HG02973 (cell line): ENCODE measurements around the gene SMG5.
"Not testable (repeated sequence)": the region's sequence is repeated elsewhere in the genome, so short reads cannot be mapped to it uniquely, and the experiment has no call there.

Source experiments
- ATAC-seq: cut with Tn5 transposase; IDR thresholded peaks from one replicate; pipeline ENCODE4 v1.9.1; 2021; ENCODE audit warnings: moderate library complexity; ENCODE audit not compliant: unreplicated experiment

SMG5 gene

GRCh38 chr1:156282479-156283222, at the start of gene SMG5:
TSS of gene SMG5 (minus strand) at chr1:156282825. CDS start at chr1:156282680, 145 bp downstream.
- peak; percentile 70 for ATAC-seq

GRCh38 chr1:156323179-156323578, 40.6 kb upstream of the SMG5 start:
- ATAC-seq, result not testable (repeated sequence)

GRCh38 chr1:156320560-156320959, 37.9 kb upstream of the SMG5 start:
- ATAC-seq, result no peak

- ATAC-seq, result no peak
These were observed 37.0 kb upstream of the SMG5 start for GRCh38 chr1:156319664-156320063.

- ATAC-seq, result no peak
These were observed 34.3 kb upstream of the SMG5 start for GRCh38 chr1:156316909-156317308.

- ATAC-seq, result no peak
These were observed 28.3 kb upstream of the SMG5 start for GRCh38 chr1:156310962-156311361.

- no peak for ATAC-seq
These were observed 25.5 kb upstream of the SMG5 start for GRCh38 chr1:156308078-156308477.

- ATAC-seq, result no peak
These were observed 22.6 kb upstream of the SMG5 start for GRCh38 chr1:156305215-156305614.

- no peak for ATAC-seq
These were observed 20.6 kb upstream of the SMG5 start for GRCh38 chr1:156303241-156303640.

GRCh38 chr1:156298852-156299357, 16.3 kb upstream of the SMG5 start, which contains the start of gene VHLL:
TSS of gene VHLL (minus strand) at chr1:156299307. CDS start at chr1:156299189, 118 bp downstream.
- ATAC-seq, result no peak

- no peak for ATAC-seq
These were observed 12.8 kb upstream of the SMG5 start, which contains the start of gene GLMP for GRCh38 chr1:156295391-156295947. TSS of gene GLMP (minus strand) at chr1:156295679. CDS start at chr1:156295645, 34 bp downstream.

GRCh38 chr1:156293895-156294294, 11.3 kb upstream of the SMG5 start:
- no peak for ATAC-seq

- ATAC-seq, result no peak
These were observed 10.4 kb upstream of the SMG5 start for GRCh38 chr1:156293098-156293434.

- no peak for ATAC-seq
These were observed 8.8 kb upstream of the SMG5 start for GRCh38 chr1:156291226-156292061.

- ATAC-seq, result no peak
These were observed 7.2 kb upstream of the SMG5 start for GRCh38 chr1:156289857-156290256.

GRCh38 chr1:156286061-156286460, 3.4 kb upstream of the SMG5 start:
- no peak for ATAC-seq

GRCh38 chr1:156285437-156285836, 2.8 kb upstream of the SMG5 start:
- ATAC-seq, result no peak

- no peak for ATAC-seq
These were observed 2.1 kb upstream of the SMG5 start for GRCh38 chr1:156284757-156285156.

GRCh38 chr1:156284112-156284511, 1.5 kb upstream of the SMG5 start, which contains the start of gene TMEM79:
TSS of gene TMEM79 (plus strand) at chr1:156284325. CDS start at chr1:156285227, 902 bp downstream.
- no peak for ATAC-seq

- no peak for ATAC-seq
These were observed 896 bp upstream of the SMG5 start for GRCh38 chr1:156283521-156283920.
